Measurements from ENCODE around the gene ADAMTSL2. TPM values are rescaled to one million over a fixed set of nuclear protein-coding genes. Genes with fewer than 3 reads are reported as not detected.

Gene ADAMTSL2
- polyA plus RNA-seq, 2 of the 4 experiments (the other 2 are of a cell fraction) = not detected

DNA sequence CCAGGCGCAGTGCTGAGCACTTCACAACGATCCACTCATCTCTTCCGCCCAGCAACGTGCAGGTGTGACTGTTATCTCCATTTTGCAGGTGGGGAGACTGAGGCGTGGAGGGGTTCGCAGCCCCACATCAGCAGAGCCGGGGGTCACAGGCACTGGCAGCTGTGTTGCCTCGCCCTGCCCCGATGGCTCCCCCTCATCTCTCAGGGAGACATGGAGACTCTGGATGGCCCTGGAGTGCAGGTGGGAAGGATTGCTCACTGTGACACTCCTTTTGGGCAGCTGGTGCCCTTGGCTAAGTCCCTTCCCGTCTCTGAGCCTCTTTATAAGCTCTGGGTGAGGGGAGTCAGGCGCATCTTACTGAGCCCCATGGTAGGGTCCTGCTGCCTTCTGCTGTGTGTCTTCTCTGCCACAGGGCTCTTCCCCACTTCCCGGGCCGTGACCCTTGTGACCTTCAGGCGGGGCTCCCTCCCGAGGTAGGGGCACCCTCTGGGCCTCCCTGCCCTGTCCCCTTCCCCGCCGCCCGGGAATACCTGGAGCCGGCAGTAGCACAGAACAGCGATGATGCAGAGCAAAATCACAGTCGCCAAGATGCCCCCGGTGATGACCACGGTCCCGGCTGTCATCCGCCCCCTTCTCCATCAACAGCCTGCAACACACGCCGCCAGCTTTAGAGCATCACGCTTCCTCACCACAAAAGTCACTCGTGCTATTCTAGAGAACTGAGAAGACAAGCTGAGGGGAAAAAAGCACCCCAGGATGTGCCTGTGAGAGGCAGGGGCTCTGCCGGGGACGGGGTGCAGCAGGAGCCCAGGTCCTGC lies 45.3 kb downstream of the ADAMTSL2 start:
- FAIRE-seq (no peak), ATAC-seq (no peak), DNase-seq (ENCODE audit: low read depth in 1 of 2, low spot score in 1 of 2) (no peak)
- TF ChIP-seq HOXB13 (CRISPR knock-in tag; IDR thresholded peaks at IDR 0.05; ENCODE audit: low read depth) = no peak
- ChIA-PET CTCF (interaction anchor here (0.7 to 2.4 kb wide), 6 partner anchors 9 to 147 kb away, joined by 4 to 9 read pairs (median 4); no protein-coding TSS in a partner anchor), POLR2A (no interaction called here)
- Histone ChIP-seq H3K4me3 (no peak overlapping the region), H3K9me3 (no peaks in the 10 kb centered on the region), H3K4me1 (no peaks in the 10 kb centered on the region), H3K4me2 (no peak overlapping the region), H3K27ac (no peak overlapping the region)
- WGBS (ENCODE audit: missing lambda C conversion rate) = 58% methylated on average over 29 of the region's 31 CpGs

DNA sequence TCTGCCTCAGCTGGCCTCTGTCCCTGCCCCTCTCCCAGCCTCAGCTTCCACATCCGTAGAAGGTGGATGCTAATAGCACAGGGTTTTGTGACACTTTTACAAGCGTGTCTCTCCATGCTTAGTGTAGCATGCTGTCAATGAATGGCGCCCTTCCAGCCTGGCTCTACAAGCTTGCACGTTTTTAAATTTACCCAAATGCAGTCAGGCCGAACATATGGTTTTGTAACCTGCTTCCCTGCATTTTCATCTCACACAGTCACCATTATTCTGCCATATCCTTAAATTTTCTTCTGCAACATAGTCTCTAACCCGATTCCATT lies 45.9 kb downstream of the ADAMTSL2 start:
- H3K4me2 ChIP-seq = no peak overlapping the region
- no peak overlapping the region for H3K4me3 ChIP-seq
- 35% methylated on average over 6 of the region's 6 CpGs for WGBS (ENCODE audit: missing lambda C conversion rate)
- POLR2A ChIA-PET = no interaction called here
- no peak overlapping the region for H3K27ac ChIP-seq
- FAIRE-seq (no peak), DNase-seq (ENCODE audit: low read depth in 1 of 2, low spot score in 1 of 2) (no peak), ATAC-seq (no peak)
- no peak for TF ChIP-seq RFX5 (IDR thresholded peaks at IDR 0.05)
- no peak for TF ChIP-seq HOXA7 (CRISPR knock-in tag; IDR thresholded peaks at IDR 0.05)
- TF ChIP-seq HOXB13 (CRISPR knock-in tag; IDR thresholded peaks at IDR 0.05; ENCODE audit: low read depth) = no peak
- TF ChIP-seq JUN (IDR thresholded peaks at IDR 0.05) = no peak
- TF ChIP-seq TFCP2L1 (CRISPR knock-in tag; IDR thresholded peaks at IDR 0.05) = no peak
- TF ChIP-seq EHF (CRISPR knock-in tag; IDR thresholded peaks at IDR 0.05) = no peak
- H3K4me1 ChIP-seq = no peaks in the 10 kb centered on the region
- CTCF ChIA-PET = interaction anchor here (0.7 to 2.4 kb wide), 4 partner anchors 9 to 134 kb away, joined by 4 to 9 read pairs (median 4); no protein-coding TSS in a partner anchor
- H3K9me3 ChIP-seq = no peaks in the 10 kb centered on the region

DNA sequence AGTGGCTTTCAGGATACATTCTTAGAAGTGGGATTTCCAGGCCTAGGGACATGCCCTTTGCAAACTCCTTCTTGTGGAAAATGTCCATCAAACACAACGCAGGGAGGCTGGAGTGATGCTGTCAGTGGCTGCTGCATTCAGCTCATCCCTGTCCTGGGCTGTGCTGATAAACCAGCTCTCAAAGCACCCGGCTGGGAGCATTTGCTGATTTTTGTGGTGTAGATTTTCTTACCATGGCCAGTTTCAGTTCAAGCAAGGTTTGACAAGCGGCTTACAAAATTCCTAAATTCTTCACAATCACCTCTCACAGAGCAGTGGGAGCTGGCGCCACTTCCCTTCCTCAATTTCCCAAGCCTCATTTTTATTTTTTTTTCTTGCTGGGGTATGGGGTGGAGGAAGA lies 46.5 kb downstream of the ADAMTSL2 start:
- ChIA-PET CTCF (interaction anchor here (1.4 to 2.4 kb wide), 3 partner anchors 8 to 17 kb away, joined by 4 to 9 read pairs (median 5); no protein-coding TSS in a partner anchor), POLR2A (no interaction called here)
- H3K27ac ChIP-seq = no peak overlapping the region
- TF ChIP-seq FOSB (CRISPR knock-in tag; IDR thresholded peaks at IDR 0.05) = no peak
- FAIRE-seq (no peak), DNase-seq (ENCODE audit: low read depth in 1 of 2, low spot score in 1 of 2) (no peak), ATAC-seq (no peak)
- H3K4me1 ChIP-seq = no peaks in the 10 kb centered on the region
- no peaks in the 10 kb centered on the region for H3K9me3 ChIP-seq
- no peak overlapping the region for H3K4me3 ChIP-seq
- WGBS (ENCODE audit: missing lambda C conversion rate) = 47% methylated on average over 4 of the region's 4 CpGs
- H3K4me2 ChIP-seq = no peak overlapping the region

DNA sequence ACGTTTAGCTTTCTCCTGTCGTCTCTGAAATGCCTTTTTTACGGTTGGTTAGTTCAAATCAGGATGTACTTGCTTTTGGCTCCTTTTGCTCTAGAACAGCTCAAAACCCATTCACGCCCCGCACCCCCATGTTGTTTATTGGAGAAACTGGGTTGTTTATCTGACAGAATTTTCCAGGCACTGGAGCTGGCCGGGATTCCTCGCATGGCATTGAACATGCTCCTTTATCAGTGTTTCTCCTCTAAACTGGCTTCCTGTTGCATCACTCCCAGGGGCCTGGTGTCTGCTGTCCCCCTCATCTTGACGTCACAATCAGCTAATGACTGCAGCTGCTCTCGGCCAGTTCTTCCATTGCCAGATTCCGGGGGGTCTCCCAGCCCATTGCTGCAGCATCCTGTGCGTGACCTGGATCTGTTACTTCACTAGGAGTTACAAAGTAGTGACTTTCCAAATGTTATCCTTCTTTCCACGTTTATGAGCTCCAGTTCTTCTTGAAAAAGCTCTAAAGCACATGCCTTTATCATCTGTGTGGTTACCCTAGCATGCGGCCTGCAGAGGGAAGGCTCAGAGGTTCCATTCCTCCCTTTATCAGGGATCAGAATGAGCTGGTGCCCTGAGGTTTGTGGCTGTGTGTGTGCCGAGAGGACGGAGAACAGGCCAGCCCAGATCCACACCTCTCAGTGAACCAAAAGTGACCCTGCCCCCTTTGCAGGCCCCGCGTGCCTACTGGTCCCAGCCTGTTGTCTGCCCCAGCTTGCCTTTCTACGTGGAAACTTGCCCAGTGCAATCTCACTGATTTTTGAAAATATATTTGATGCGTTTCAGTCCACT lies 47.2 kb downstream of the ADAMTSL2 start:
- H3K9me3 ChIP-seq = no peaks in the 10 kb centered on the region
- FAIRE-seq (no peak), DNase-seq (ENCODE audit: low read depth in 1 of 2, low spot score in 1 of 2) (no peak), ATAC-seq (no peak)
- TF ChIP-seq HEYL (CRISPR knock-in tag; IDR thresholded peaks at IDR 0.05) = no peak
- no peak for TF ChIP-seq RNF2 (IDR thresholded peaks at IDR 0.05; ENCODE audit: borderline replicate concordance, low read depth)
- TF ChIP-seq, protein P1, sequence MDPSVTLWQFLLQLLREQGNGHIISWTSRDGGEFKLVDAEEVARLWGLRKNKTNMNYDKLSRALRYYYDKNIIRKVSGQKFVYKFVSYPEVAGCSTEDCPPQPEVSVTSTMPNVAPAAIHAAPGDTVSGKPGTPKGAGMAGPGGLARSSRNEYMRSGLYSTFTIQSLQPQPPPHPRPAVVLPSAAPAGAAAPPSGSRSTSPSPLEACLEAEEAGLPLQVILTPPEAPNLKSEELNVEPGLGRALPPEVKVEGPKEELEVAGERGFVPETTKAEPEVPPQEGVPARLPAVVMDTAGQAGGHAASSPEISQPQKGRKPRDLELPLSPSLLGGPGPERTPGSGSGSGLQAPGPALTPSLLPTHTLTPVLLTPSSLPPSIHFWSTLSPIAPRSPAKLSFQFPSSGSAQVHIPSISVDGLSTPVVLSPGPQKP (IDR thresholded peaks at IDR 0.05; ENCODE audit: low read depth, low read length) = no peak
- no peak for TF ChIP-seq RCOR1 (IDR thresholded peaks at IDR 0.05; ENCODE audit: low read depth, low read length)
- TF ChIP-seq EHMT2 (IDR thresholded peaks at IDR 0.05; ENCODE audit: low read depth) = no peak
- no peak for TF ChIP-seq HOXA7 (CRISPR knock-in tag; IDR thresholded peaks at IDR 0.05)
- TF ChIP-seq FOSL2 (IDR thresholded peaks at IDR 0.05) = no peak
- TF ChIP-seq FOSL2 (CRISPR knock-in tag; IDR thresholded peaks at IDR 0.05) = no peak
- TF ChIP-seq, protein P2, sequence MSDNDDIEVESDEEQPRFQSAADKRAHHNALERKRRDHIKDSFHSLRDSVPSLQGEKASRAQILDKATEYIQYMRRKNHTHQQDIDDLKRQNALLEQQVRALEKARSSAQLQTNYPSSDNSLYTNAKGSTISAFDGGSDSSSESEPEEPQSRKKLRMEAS (IDR thresholded peaks at IDR 0.05) = no peak
- 65% methylated on average over 19 of the region's 19 CpGs for WGBS (ENCODE audit: missing lambda C conversion rate)
- H3K4me3 ChIP-seq = no peak overlapping the region
- POLR2A ChIA-PET = no interaction called here
- no peaks in the 10 kb centered on the region for H3K4me1 ChIP-seq
- no peak overlapping the region for H3K4me2 ChIP-seq
- CTCF ChIA-PET = interaction anchor here (0.7 to 2.3 kb wide), 4 partner anchors 11 to 52 kb away, joined by 3 to 5 read pairs (median 4); no protein-coding TSS in a partner anchor
- no peak overlapping the region for H3K27ac ChIP-seq
